Brain microvascular endothelial cell (primary cell): ENCODE measurements around the gene MYOG.

Source experiments
- DNase-seq: peaks from one replicate; pipeline ENCODE4 v3.0.0-alpha.2; 2020
- H3K27ac ChIP-seq: fragments of 250-450 bp; sonication (Bioruptor Pico); 2 replicates; pipeline ENCODE4 v1.5.1; 2020; ENCODE audit warnings: mild to moderate bottlenecking, moderate library complexity
- H3K27me3 ChIP-seq: fragments of 250-450 bp; sonication (Bioruptor Pico); replicated peaks from 2 replicates; pipeline ENCODE4 v1.5.1; 2020; ENCODE audit warnings: mild to moderate bottlenecking
- H3K36me3 ChIP-seq: fragments of 250-450 bp; sonication (Bioruptor Pico); replicated peaks from 2 replicates; pipeline ENCODE4 v1.5.1; 2020; ENCODE audit warnings: mild to moderate bottlenecking
- H3K4me3 ChIP-seq: 2 replicates; pipeline ENCODE4 v1.5.1; 2011; ENCODE audit warnings: low read depth, mild to moderate bottlenecking, control low read depth, low read length, moderate library complexity
- CTCF ChIP-seq: IDR thresholded peaks from 2 replicates; pipeline ENCODE4 v1.5.1; 2011; ENCODE audit warnings: low read depth, mild to moderate bottlenecking, moderate library complexity, low read length, control low read depth, inconsistent platforms; ENCODE audit errors: missing control alignments
- in situ Hi-C: cut with HindIII; loops from 2 replicates; pipeline ENCODE4 v1.10.0; 2017; ENCODE audit warnings: low sequenced_read_pairs, low pct_ligation_motif_present

Gene MYOG

GRCh38 chr1:203044546-203045250 is 41.1 kb downstream of the MYOG start:
- Histone ChIP-seq H3K4me3 (no peak overlapping the region), H3K27ac (no peak overlapping the region), H3K36me3 (no peaks in the 10 kb centered on the region), H3K27me3 (no peaks in the 10 kb centered on the region)
- DNase-seq = no peak
- in situ Hi-C loops = no loop called here
- no peak for TF ChIP-seq CTCF

GRCh38 chr1:203043830-203044545 is 41.8 kb downstream of the MYOG start:
- in situ Hi-C loops = no loop called here
- H3K27ac ChIP-seq = no peak overlapping the region
- DNase-seq = no peak
- H3K27me3 ChIP-seq = no peaks in the 10 kb centered on the region
- no peak for TF ChIP-seq CTCF
- H3K4me3 ChIP-seq = no peak overlapping the region
- no peaks in the 10 kb centered on the region for H3K36me3 ChIP-seq

GRCh38 chr1:203041351-203041932 is 44.4 kb downstream of the MYOG start:
- TF ChIP-seq CTCF = no peak
- no peak for DNase-seq
- in situ Hi-C loops = no loop called here
- Histone ChIP-seq H3K27ac (no peak overlapping the region), H3K4me3 (no peak overlapping the region), H3K36me3 (no peaks in the 10 kb centered on the region), H3K27me3 (no peaks in the 10 kb centered on the region)

- Histone ChIP-seq H3K4me3 (no peak overlapping the region), H3K27ac (no peak overlapping the region), H3K36me3 (no peaks in the 10 kb centered on the region), H3K27me3 (no peaks in the 10 kb centered on the region)
- in situ Hi-C loops = no loop called here
- TF ChIP-seq CTCF = no peak
- DNase-seq = no peak
These were observed 45.1 kb downstream of the MYOG start for GRCh38 chr1:203040513-203041275.

GRCh38 chr1:203039609-203040512 is 46.0 kb downstream of the MYOG start:
- Histone ChIP-seq H3K27ac (no peak overlapping the region), H3K36me3 (no peaks in the 10 kb centered on the region), H3K4me3 (no peak overlapping the region), H3K27me3 (no peaks in the 10 kb centered on the region)
- peak; percentile 54 for TF ChIP-seq CTCF
- DNase-seq = no peak
- in situ Hi-C loops = no loop called here
